GM12878 (cell line): ENCODE data around the gene IGHMBP2. TPM values are rescaled to one million over a fixed set of nuclear protein-coding genes. Genes with fewer than 3 reads are reported as not detected.
A peak's percentile ranks its signal among the peaks of the same experiment; 100 is the strongest.

Experiments
- ASH2L ChIP-seq: fragments of 300-600, 200-600 bp; sonication (generic); IDR thresholded peaks from 2 replicates; pipeline ENCODE4 v1.6.1; 2017; ENCODE audit warnings: low read depth, mild to moderate bottlenecking, borderline replicate concordance
- BCL3 ChIP-seq: IDR thresholded peaks from 2 replicates; pipeline ENCODE4 v1.6.1; 2011; ENCODE audit warnings: borderline replicate concordance, low read depth, mild to moderate bottlenecking, moderate library complexity, low read length; ENCODE audit not compliant: insufficient read depth, poor library complexity, severe bottlenecking
- CHD1 ChIP-seq: IDR thresholded peaks from 2 replicates; pipeline ENCODE4 v1.6.1; 2012; ENCODE audit warnings: low read depth, low read length, improper control_type of control experiment
- CHD4 ChIP-seq: fragments of 200-600 bp; sonication (generic); IDR thresholded peaks from 2 replicates; pipeline ENCODE4 v1.6.1; 2016; ENCODE audit warnings: mild to moderate bottlenecking
- FOXK2 ChIP-seq: fragments of 450-650 bp; IDR thresholded peaks from 2 replicates; pipeline ENCODE4 v1.6.1; 2017; ENCODE audit warnings: mild to moderate bottlenecking, moderate library complexity
- HDAC2 ChIP-seq: fragments of 200-600 bp; sonication (generic); IDR thresholded peaks from 2 replicates; pipeline ENCODE4 v1.6.1; 2017
- HDGF ChIP-seq: fragments of 450-650 bp; IDR thresholded peaks from 2 replicates; pipeline ENCODE4 v1.6.1; 2016; ENCODE audit warnings: antibody characterized with exemption
- HSF1 ChIP-seq: fragments of 150-350 bp; IDR thresholded peaks from 2 replicates; pipeline ENCODE4 v1.6.1; 2014; ENCODE audit warnings: mild to moderate bottlenecking, low read depth, low read length
- MEF2A ChIP-seq: IDR thresholded peaks from 2 replicates; pipeline ENCODE4 v1.6.1; 2011; ENCODE audit warnings: low read depth, mild to moderate bottlenecking, low read length, moderate library complexity; ENCODE audit not compliant: insufficient read depth
- NR2C2 ChIP-seq: IDR thresholded peaks from 2 replicates; pipeline ENCODE4 v1.6.1; 2011; ENCODE audit warnings: borderline replicate concordance, low read depth; ENCODE audit not compliant: control insufficient read depth, insufficient read length
- RELB ChIP-seq: fragments of 450-650 bp; IDR thresholded peaks from 2 replicates; pipeline ENCODE4 v1.6.1; 2017; ENCODE audit warnings: low read depth, mild to moderate bottlenecking, moderate library complexity
- RFX5 ChIP-seq: IDR thresholded peaks from 2 replicates; pipeline ENCODE4 v1.6.1; 2011; ENCODE audit warnings: low read depth, low read length, improper control_type of control experiment
- SIX5 ChIP-seq: IDR thresholded peaks from 2 replicates; pipeline ENCODE4 v1.6.1; 2011; ENCODE audit warnings: mild to moderate bottlenecking, low read depth, low read length, moderate library complexity; ENCODE audit not compliant: severe bottlenecking
- SREBF1 ChIP-seq: IDR thresholded peaks from 2 replicates; pipeline ENCODE4 v1.6.1; 2012; ENCODE audit warnings: mild to moderate bottlenecking, low read length
- TCF12 ChIP-seq: IDR thresholded peaks from 2 replicates; pipeline ENCODE4 v1.6.1; 2011; ENCODE audit warnings: low read depth, mild to moderate bottlenecking, low read length
- TCF3 ChIP-seq: IDR thresholded peaks from 2 replicates; pipeline ENCODE4 v1.6.1; 2012; ENCODE audit warnings: low read depth, mild to moderate bottlenecking, low read length, borderline replicate concordance; ENCODE audit not compliant: insufficient read depth
- ZNF622 ChIP-seq: fragments of 450-650 bp; IDR thresholded peaks from 2 replicates; pipeline ENCODE4 v1.6.1; 2017; ENCODE audit warnings: mild to moderate bottlenecking, inconsistent platforms
- ZZZ3 ChIP-seq: IDR thresholded peaks from 2 replicates; pipeline ENCODE4 v1.6.1; 2011; ENCODE audit warnings: low read depth; ENCODE audit not compliant: control insufficient read depth, insufficient read length
- polyA plus RNA-seq, 11 experiments: library from polyadenylated mRNA; depleted of rRNA in 4 of 11; unstranded in 6 of 11; stranded (reverse) in 5 of 11; fragments of >200 nt; fragmentation: Nextera tagmentation in 4 of 11; fragmentation: Illumina TruSeq in 1 of 11; extraction: Ambion mirVana in 4 of 11; extraction: Trizol in 1 of 11; gene quantifications; 1 replicate in 1 of 11; 2 replicates in 10 of 11; pipeline versions ENCODE4 v1.2.1 to v1.2.3, GENCODE V29; 2011 to 2016; ENCODE audit warnings: inconsistent platforms in 2 of 11, missing spikeins in 2 of 11, low read depth in 1 of 11
- total RNA-seq, 4 experiments: library from RNA; depleted of rRNA in 3 of 4; stranded (reverse); fragments of >200 nt in 3 of 4; fragmentation: Illumina TruSeq in 1 of 4; extraction: Trizol in 1 of 4; gene quantifications; 2 replicates each; pipeline versions ENCODE4 v1.2.1 to v1.2.3, GENCODE V29; 2013 to 2021
- TF ChIP-seq, protein P1 (sequence below): fragments of 450-650 bp; IDR thresholded peaks from 2 replicates; pipeline ENCODE4 v1.6.1; 2017; ENCODE audit warnings: mild to moderate bottlenecking, moderate library complexity

Gene IGHMBP2
- total and polyA plus RNA-seq, 10 of the 15 experiments (the other 5 are each of a cell fraction or from before 2014, with no cell fraction given): 1.4 to 20.1 (median 11.2) TPM

GRCh38 chr11:68903288-68904247, at the start of gene IGHMBP2, which contains the start of gene MRPL21 (continued):
- TF ChIP-seq RFX5: 0 out of 2 replicates have a peak, but pooled peaks have one; percentile 35
- TF ChIP-seq HDAC2: peak; percentile 75; the same call in 1 of the 2 replicates
- TF ChIP-seq HSF1: peak; percentile 73
- no peak for TF ChIP-seq HDGF
- TF ChIP-seq FOXK2: peak; percentile 53; the same call in 1 of the 2 replicates
- no peak for TF ChIP-seq CHD1
- no peak for TF ChIP-seq NR2C2
- 0 out of 2 replicates have a peak, but pooled peaks have one; percentile 49 for TF ChIP-seq ASH2L
- TF ChIP-seq ZZZ3: peak; percentile 63
- no peak for TF ChIP-seq BCL3
- TF ChIP-seq, protein P1, sequence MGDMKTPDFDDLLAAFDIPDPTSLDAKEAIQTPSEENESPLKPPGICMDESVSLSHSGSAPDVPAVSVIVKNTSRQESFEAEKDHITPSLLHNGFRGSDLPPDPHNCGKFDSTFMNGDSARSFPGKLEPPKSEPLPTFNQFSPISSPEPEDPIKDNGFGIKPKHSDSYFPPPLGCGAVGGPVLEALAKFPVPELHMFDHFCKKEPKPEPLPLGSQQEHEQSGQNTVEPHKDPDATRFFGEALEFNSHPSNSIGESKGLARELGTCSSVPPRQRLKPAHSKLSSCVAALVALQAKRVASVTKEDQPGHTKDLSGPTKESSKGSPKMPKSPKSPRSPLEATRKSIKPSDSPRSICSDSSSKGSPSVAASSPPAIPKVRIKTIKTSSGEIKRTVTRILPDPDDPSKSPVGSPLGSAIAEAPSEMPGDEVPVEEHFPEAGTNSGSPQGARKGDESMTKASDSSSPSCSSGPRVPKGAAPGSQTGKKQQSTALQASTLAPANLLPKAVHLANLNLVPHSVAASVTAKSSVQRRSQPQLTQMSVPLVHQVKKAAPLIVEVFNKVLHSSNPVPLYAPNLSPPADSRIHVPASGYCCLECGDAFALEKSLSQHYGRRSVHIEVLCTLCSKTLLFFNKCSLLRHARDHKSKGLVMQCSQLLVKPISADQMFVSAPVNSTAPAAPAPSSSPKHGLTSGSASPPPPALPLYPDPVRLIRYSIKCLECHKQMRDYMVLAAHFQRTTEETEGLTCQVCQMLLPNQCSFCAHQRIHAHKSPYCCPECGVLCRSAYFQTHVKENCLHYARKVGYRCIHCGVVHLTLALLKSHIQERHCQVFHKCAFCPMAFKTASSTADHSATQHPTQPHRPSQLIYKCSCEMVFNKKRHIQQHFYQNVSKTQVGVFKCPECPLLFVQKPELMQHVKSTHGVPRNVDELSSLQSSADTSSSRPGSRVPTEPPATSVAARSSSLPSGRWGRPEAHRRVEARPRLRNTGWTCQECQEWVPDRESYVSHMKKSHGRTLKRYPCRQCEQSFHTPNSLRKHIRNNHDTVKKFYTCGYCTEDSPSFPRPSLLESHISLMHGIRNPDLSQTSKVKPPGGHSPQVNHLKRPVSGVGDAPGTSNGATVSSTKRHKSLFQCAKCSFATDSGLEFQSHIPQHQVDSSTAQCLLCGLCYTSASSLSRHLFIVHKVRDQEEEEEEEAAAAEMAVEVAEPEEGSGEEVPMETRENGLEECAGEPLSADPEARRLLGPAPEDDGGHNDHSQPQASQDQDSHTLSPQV: no peak
- peak; percentile 79 for TF ChIP-seq SIX5
- TF ChIP-seq ZNF622: no peak
- peak; percentile 94 for TF ChIP-seq RELB
- peak; percentile 70 for TF ChIP-seq SREBF1
- peak; percentile 85 for TF ChIP-seq TCF12
- TF ChIP-seq CHD4: no peak
- TF ChIP-seq MEF2A: peak; percentile 71; the same call in 1 of the 2 replicates
- peak; percentile 89 for TF ChIP-seq TCF3
